GM19468 (cell line): ENCODE measurements around the gene CLK2.
"Not testable (repeated sequence)": the region's sequence is repeated elsewhere in the genome, so short reads cannot be mapped to it uniquely, and the experiment has no call there.

ENCODE experiments used
- ATAC-seq: cut with Tn5 transposase; IDR thresholded peaks from one replicate; pipeline ENCODE4 v1.9.1; 2021; ENCODE audit warnings: mild to moderate bottlenecking, moderate library complexity, moderate number of reproducible peaks; ENCODE audit not compliant: unreplicated experiment; ENCODE audit errors: extremely low read depth

Gene CLK2

DNA sequence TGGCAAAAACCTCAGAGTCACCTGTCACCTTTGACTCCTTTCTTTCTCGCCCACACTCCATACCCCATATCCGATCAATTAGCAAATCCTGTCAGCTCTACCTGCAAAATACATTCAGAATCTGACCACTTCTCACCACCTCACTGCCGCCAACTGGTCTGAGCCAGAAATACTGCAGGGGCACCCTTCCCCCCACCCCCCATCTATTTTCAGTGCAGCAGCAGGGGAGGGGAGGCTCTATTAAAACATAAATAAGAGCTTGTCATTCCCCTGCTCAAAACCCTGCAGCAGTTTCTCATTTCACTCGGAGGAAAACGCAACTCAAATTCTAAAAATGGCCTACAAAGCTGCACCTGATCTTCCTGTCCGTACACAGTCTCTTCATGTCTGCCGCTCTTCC lies 24.1 kb upstream of the CLK2 start:
- ATAC-seq: no peak

GRCh38 chr1:155296661-155297060 lies 23.4 kb upstream of the CLK2 start:
- no peak for ATAC-seq

- no peak for ATAC-seq
These were observed 22.6 kb upstream of the CLK2 start for GRCh38 chr1:155295942-155296267.

- ATAC-seq: no peak
These were observed 22.1 kb upstream of the CLK2 start for GRCh38 chr1:155295183-155295941.

- no peak for ATAC-seq
These were observed 21.3 kb upstream of the CLK2 start for GRCh38 chr1:155294520-155295182.

GRCh38 chr1:155293086-155293749 lies 19.9 kb upstream of the CLK2 start:
- ATAC-seq: no peak

DNA sequence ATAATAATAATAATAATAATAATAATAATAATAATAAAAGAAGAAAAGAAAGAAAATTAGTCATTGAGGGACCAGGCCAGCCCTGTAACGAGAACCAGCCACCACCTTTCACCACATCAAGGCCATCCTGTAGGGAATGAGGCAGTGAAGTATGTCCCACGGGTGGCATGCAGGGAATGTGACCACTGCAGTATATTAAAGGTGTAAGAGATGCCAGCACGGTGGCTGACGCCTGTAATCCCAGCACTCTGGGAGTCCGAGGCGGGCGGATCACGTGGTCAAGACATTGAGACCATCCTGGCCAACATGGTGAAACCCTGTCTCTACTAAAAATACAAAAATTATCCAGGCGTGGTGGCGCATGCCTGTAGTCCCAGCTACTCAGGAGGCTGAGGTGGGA lies 17.7 kb upstream of the CLK2 start:
- ATAC-seq: not testable (repeated sequence)

- ATAC-seq: no peak
These were observed 14.8 kb upstream of the CLK2 start for GRCh38 chr1:155287987-155288543.

DNA sequence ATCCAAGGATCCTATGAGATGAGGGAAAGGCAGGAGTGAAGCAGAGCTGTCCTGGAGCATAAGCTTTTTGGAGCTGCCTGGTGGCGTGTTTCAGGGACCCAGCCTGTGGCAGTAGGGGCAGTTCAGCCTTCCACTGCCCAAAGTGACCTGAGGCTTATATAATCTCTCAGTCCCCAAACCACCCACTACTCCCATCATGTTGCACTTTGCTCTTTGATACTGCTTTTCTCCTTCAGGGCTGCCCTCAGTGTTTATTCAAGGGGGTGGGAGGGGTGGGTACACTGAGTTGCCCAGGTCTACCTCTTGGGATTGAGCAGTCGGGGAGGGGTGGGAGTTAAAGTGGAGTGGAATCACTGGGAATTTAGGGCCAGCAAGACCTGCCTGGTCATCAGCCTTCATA lies 13.2 kb upstream of the CLK2 start:
- ATAC-seq: no peak

GRCh38 chr1:155285631-155286044 lies 12.3 kb upstream of the CLK2 start:
- ATAC-seq: no peak

GRCh38 chr1:155285063-155285462 lies 11.8 kb upstream of the CLK2 start:
- no peak for ATAC-seq

DNA sequence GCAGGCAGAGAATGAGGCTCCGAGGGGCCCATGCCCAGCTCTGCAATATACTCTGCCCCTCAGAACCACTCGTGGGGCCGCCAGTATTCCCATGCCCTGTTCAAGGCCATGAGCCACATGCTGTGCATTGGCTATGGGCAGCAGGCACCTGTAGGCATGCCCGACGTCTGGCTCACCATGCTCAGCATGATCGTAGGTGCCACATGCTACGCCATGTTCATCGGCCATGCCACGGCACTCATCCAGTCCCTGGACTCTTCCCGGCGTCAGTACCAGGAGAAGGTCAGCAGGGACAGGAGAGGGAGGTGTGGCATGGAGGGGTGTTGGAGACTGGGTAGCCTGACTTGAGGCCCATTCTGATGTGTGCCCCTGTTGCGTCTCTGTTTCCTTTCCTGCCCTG lies 11.2 kb upstream of the CLK2 start:
- ATAC-seq: no peak

DNA sequence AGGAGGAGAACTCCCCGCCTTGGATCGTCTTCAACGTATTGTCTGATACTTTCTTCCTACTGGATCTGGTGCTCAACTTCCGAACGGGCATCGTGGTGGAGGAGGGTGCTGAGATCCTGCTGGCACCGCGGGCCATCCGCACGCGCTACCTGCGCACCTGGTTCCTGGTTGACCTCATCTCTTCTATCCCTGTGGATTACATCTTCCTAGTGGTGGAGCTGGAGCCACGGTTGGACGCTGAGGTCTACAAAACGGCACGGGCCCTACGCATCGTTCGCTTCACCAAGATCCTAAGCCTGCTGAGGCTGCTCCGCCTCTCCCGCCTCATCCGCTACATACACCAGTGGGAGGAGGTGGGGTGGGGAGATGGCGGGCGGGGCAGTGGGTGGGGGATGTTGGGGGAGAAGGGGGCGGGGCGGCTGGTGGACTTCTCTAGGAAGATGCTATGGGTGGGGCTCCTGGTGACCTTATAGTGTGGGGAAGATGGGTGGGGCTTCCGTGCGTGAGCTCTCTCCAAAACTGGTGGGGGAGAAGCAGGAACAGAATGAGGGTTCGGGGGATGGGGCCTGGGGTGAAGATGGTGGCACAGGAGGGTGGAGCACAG lies 9.3 kb upstream of the CLK2 start:
- ATAC-seq: no peak

- ATAC-seq: no peak
These were observed 6.0 kb upstream of the CLK2 start for GRCh38 chr1:155279268-155279667.

- no peak for ATAC-seq
These were observed 5.4 kb upstream of the CLK2 start for GRCh38 chr1:155278689-155279160.

DNA sequence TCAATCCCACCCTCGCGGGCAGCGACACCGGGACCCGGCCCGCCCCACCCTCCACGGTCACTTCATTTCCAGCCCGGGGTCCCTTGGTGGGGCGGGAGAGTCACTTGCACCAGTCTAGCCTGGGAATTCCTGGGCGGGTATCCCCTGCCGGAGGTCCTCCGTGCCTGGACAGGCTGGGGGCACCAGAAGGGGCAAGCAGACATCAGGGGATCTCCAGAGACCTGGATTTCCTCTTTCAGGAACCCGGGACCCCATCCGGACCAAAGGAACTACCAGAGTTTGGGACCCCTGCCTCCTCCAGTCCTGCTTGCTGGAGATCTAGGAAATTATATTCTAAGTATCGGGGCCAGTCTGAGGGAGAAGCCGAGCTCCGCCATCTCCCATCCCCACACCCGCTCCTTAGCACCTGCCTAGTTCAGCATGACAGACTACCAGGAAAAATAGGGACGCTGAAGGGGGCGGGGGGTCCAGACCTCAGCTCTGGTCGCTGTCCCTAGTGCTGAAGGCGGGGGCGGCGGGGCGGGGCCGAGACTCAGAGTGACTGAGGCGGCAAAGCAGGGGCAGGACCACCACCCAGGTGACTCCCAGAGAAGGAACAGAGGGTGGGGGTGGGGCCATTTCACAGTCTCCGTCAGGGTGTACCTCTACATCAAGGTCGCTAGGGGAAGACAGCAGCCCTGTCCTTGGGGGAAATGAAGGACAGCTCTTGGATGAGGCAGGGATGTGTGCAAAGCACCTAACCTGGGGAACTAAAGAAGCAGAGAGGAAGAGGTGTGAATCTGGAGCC lies 4.8 kb upstream of the CLK2 start:
- ATAC-seq: no peak

- ATAC-seq: peak; percentile 37
These were observed 4.0 kb upstream of the CLK2 start, which contains the start of gene HCN3 for GRCh38 chr1:155277070-155277901. HCN3 (plus strand) TSS chr1:155277463; CDS start chr1:155277591, 128 bp downstream.

DNA sequence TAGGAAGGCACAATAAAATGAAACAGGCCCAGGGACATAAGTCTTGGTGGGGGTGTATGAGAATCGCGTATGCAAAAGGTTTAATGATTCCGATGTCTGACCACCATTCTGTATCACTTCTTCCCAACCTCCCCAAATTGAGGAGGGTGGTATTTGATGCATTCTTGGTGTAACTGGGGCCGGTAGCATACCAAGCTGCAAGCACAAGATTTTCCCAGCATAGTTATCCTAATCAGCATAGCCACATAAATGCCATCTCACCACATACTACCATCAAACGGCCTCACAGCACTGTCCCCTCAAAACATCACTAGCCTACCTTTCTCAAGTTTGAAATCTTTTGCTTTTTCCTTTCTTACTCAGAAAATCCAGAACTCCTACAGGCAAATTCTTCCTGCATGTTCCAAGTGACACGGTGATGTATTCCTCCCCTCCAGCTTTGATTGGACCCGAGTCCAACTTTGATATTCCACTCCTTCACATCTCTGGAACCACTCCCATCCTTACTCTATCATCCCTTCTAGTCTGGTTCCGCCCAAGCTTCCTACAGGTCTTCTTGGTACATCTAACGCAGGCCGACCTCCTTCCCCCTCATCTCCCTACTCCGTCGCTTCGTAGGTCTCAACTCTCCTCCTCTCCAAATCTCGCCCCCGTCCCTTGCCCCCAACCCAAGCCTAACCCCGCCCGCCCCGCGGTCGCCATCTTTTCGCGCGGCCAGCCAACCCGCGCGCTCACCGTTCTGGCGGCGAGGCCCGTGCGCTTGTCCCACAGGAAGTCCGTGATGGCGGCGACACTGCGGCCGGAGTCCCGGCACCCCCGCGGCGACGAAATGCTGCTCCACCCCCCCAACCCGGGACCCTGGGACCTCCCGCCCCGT lies 600 bp downstream of the CLK2 start:
- no peak for ATAC-seq
